HG02678 (cell line): Measurements from ENCODE around the gene YPEL3.

ENCODE experiments used
- ATAC-seq: cut with Tn5 transposase; IDR thresholded peaks from one replicate; pipeline ENCODE4 v1.9.1; 2021; ENCODE audit warnings: mild to moderate bottlenecking, moderate library complexity; ENCODE audit not compliant: unreplicated experiment

Gene YPEL3

GRCh38 chr16:30070490-30070889 lies 25.5 kb downstream of the YPEL3 start:
- no peak for ATAC-seq

GRCh38 chr16:30069611-30070462 lies 26.2 kb downstream of the YPEL3 start:
- no peak for ATAC-seq

GRCh38 chr16:30068750-30069610 lies 27.0 kb downstream of the YPEL3 start:
- ATAC-seq: no peak

GRCh38 chr16:30068333-30068732 lies 27.7 kb downstream of the YPEL3 start:
- ATAC-seq: no peak

GRCh38 chr16:30067584-30067916 lies 28.5 kb downstream of the YPEL3 start:
- ATAC-seq: no peak

GRCh38 chr16:30066761-30067583 lies 29.0 kb downstream of the YPEL3 start:
- ATAC-seq: no peak

GRCh38 chr16:30065943-30066760 lies 29.9 kb downstream of the YPEL3 start:
- ATAC-seq: no peak

- peak; percentile 86 for ATAC-seq
These were observed 30.7 kb downstream of the YPEL3 start, which contains the start of gene ALDOA for GRCh38 chr16:30065102-30065942. TSS of gene ALDOA (plus strand) at chr16:30065760. CDS start at chr16:30066898, 1,138 bp downstream.

GRCh38 chr16:30064729-30065101 lies 31.3 kb downstream of the YPEL3 start:
- no peak for ATAC-seq

GRCh38 chr16:30063893-30064728 lies 31.9 kb downstream of the YPEL3 start:
- ATAC-seq: no peak

GRCh38 chr16:30063278-30063892 lies 32.6 kb downstream of the YPEL3 start:
- no peak for ATAC-seq

- ATAC-seq: no peak
These were observed 35.0 kb downstream of the YPEL3 start for GRCh38 chr16:30060836-30061554.

GRCh38 chr16:30060346-30060745 lies 35.7 kb downstream of the YPEL3 start:
- ATAC-seq: no peak

GRCh38 chr16:30054959-30055553 lies 41.0 kb downstream of the YPEL3 start:
- ATAC-seq: no peak

- no peak for ATAC-seq
These were observed 41.6 kb downstream of the YPEL3 start for GRCh38 chr16:30054451-30054850.

GRCh38 chr16:30053376-30054015 lies 42.5 kb downstream of the YPEL3 start:
- no peak for ATAC-seq
